HG03097 (cell line): ENCODE results near the gene ZNF182.
"Not testable (repeated sequence)": the region's sequence is repeated elsewhere in the genome, so short reads cannot be mapped to it uniquely, and the experiment has no call there.

Source experiments
- ATAC-seq: cut with Tn5 transposase; IDR thresholded peaks from one replicate; pipeline ENCODE4 v1.9.1; 2021; ENCODE audit not compliant: unreplicated experiment, low FRiP score

ZNF182 gene

DNA sequence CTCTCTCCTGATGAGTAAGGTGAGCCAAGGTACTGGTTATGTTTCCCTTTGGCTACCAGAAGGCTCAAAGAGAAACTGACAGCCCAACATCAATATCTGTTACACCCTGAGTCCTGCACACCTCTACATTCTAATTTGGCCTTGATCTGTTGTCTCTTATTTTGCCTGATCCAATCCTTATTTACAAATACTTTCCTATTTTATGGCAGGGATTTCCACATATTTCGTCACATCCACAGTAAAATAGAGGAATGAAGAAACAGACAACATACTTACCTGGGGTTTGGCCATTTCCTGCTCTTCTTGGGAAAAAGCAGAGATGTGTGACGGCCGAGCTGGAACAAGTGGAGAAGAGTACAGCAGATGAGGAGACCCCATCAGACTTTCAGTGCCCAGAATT lies 1.5 kb downstream of the ZNF182 start:
- ATAC-seq: no peak

DNA sequence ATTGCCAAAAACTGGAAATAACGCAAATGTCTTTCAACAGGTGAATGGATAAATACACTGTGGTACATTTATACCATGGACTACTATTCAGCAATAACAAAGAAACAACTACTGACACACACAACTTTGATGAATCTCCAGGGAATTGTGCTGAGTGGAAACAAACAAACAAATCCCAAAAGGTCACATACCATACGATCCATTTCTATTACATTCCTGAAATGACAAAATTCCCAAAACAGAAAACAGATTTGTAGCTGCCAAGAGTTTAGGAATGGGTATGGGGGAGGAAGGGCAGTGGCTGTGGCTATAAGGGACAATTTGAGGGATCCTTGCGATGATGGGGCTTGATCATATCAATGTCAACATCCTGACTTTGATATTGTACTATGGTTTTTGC lies 2.5 kb downstream of the ZNF182 start:
- no peak for ATAC-seq

DNA sequence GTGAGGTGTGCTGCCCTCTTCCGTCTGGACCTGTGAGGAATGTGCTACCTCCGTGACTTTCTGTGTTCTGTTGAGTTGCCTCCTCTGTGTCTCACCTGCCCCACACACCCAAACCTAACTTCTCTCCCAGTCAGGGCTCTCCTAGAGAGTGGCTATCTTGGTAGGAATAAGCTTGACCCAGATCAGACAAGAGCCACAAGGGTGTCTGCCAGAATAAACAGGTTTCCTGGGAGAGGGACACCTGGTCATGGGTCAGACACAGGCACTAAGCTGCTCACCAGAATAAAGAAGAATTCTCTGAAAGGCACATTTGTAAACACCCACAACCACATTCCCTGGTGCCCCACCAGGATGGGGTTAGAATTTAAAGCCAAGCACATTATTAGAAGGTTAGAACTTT lies 11.1 kb downstream of the ZNF182 start:
- no peak for ATAC-seq

DNA sequence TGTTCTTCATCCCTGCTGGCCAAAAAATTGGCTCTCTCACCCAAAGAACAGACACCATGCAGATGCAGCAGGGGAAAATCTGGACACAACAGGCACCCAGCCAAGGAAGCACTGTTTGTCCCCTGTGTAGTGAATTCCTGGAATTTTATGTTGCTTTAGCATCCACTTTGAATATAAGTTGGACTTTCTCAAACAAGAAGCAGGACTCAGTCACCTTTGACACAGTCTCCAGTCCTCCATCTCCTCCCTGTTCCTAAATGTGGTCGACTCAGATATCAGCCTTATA lies 11.8 kb downstream of the ZNF182 start:
- ATAC-seq: no peak

DNA sequence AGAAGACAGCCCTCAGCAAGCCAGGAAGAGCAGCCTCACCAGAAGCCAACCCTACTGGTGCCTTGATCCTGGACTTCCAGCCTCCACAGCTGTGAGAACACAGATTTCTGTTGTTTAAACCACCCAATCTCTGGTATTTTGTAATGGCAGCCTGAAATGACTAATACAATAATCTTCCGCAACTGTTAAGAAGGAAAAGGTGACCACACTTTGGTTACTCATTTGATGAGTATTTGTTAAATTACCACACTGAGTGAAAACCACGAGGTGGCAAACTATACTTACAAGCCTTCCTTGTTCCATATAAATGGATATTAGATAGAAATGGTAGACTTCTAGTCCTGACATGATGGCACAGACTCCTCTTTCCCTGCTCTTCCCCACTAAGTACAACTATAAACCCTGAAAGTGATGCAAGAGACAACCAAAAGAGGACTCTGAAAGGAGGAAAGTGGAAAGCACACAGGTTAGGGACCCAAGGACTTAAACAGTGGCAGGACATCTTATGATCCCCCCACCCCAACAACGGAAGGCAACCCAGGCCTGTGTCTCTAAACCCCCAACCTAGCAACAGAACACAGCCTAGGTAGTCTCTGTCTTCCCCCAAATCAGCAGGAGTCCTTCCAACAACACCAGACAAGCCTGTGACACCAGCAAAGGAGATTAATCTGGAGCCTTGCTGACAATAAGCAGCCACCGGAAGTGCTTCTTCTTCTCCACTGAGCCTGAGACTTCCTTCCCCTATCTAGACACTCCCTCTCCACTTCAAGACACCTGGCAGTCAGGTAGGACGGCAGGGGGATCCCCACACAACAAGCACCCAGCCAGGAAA lies 12.3 kb downstream of the ZNF182 start:
- no peak for ATAC-seq

DNA sequence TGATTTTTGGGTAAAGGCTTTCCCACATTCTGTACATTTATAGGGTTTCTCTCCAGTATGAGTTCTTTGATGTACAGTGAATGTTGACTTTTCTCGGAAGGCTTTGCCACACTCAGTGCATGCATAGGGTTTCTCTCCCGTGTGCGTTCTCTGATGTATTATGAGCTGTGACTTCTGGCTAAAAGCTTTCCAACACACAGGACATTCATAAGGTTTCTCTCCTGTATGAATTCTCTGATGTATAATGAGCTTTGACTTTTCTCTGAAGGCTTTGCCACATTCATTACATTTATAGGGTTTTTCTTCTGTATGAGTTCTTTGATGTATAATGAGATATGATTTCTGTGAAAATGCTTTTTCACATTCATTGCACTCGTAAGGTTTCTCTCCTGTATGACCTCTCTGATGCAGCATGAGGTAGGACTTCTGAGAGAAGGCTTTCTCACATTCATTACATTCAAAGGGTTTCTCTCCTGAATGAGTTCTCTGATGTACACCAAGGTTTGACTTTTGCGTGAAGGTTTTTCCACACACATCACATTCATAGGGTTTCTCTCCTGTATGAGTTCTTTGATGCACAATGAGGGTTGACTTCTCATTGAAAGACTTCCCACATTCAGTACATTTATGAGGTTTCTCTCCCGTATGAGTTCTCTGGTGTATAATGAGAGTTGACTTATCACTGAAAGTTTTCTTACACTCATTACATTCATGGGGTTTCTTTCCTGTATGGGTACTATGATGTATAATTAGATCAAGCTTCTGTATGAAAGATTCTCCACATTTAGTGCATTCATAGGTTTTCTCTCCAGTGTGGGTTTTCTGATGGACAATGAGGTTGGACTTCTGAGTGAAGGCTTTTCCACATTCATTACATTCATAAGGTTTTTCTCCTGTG lies 27.3 kb downstream of the ZNF182 start:
- ATAC-seq: no peak

DNA sequence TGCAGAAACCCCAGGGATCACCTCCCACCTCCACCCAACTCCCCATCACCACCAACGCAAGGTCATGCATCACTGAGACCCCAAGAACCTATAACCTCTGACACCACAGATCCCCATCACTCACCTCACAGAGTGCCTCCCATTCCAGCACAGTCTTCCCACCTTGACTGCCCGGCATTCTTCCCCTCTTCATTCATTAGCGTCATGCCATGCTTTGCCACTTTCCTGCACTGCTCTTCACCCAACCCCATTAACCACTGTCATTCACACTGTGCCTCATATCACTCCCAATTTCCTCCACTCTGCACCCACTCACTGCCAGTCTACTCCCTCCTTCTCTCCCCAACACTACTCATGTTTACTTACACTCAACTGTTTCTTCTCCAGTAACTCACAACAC lies 30.6 kb downstream of the ZNF182 start:
- ATAC-seq: no peak

DNA sequence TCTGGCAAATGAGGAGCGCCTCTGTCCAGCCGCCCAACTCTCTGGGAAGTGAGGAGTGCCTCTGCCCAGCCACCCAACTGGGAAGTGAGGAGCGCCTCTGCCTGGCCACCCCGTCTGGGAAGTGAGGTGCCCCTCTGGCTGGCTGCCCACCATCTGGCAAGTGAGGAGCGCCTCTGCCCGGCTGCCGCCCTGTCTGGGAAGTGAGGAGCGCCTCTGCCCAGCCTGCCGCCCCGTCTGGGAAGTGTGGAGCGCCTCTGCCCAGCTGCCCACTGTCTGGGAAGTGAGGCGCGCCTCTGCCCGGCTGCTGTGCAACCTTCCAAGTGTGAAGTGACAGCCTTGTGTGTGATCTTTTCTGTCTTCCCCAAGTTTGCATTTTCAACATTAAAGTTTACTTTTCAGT lies 38.3 kb downstream of the ZNF182 start:
- not testable (repeated sequence) for ATAC-seq

DNA sequence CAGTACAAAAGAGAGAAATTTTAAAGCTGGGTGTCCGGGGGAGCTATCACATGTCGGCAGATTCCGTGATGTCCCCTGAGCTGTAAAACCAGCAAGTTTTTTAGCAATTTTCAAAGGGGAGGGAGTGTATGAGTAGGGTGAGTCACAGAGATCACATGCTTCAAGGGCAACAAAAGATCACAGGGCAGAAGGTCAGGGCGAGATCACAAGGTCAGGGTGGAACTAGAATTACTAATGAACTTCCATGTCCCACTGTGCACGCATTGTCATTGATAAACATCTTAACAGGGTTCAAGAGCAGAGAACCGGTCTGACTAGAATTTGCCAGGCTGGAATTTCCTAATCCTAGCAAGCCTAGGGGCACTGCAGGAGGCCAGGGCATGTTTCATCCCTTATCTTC lies 42.0 kb downstream of the ZNF182 start:
- not testable (repeated sequence) for ATAC-seq

DNA sequence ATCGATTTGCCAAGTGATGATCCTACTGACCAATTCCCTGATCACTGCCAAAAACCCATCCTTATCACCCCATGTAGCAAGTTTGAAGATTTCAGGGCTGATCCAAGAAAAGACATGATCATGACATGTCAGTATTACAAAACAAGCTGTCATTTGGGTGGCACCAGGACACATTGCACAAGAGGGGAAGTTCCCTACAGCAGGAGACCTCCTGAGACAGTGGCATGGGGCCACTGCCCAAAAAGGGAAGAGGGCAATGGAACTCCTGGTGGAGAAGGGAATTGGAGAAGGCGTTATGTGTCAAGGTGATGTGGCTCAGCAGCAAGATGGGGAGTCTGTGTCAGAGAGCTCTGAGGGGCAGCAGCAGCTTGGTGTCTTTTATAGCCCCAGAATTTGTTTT lies 43.4 kb downstream of the ZNF182 start:
- ATAC-seq: no peak

DNA sequence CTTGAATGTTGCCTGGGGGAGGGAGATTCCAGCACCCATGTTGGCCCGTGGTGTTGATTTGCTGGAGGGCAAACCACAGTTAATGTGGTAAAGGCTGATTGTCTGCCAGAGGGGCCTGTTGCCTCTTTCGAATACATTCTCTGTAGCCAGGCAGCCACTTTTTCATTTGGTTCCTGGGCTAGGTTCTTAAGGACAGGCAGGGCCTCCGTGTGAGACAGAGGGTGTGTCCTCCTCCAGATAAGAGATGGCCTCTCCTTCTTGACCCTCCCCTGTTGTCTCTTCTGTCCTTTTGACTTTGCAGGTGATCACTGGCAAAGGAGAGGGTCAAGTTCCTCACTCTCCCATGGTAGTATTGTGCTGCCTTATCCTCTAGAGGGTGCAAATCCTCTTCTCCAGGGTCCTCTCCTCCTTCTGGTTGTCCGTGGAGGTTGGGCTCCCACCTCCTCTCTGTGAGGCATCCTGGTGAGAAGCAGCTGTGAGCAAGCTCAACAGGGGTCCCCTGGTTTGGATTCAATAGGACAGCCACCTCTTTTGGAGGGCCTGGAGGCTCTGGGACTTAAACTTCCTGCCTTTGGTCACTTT lies 44.9 kb downstream of the ZNF182 start:
- ATAC-seq: no peak

DNA sequence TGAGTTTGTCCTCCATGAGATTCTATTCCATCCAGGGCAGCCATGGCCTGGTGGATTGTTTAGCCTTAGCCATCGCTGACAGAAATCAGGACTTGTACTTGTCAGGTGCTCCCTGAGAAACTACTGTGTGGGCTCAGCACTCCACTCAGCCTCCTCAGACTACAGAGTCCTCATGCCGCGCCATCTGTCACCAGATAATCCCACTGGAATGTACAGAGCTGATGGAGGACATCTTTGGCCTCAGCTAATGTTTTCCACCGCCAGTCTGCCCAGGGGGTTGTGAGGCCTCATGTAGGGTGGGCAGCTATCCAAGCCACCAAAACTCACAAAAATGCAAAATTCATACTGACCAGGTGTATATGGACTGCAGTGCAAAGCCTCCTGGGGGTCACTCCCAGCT lies 45.6 kb downstream of the ZNF182 start:
- not testable (repeated sequence) for ATAC-seq

DNA sequence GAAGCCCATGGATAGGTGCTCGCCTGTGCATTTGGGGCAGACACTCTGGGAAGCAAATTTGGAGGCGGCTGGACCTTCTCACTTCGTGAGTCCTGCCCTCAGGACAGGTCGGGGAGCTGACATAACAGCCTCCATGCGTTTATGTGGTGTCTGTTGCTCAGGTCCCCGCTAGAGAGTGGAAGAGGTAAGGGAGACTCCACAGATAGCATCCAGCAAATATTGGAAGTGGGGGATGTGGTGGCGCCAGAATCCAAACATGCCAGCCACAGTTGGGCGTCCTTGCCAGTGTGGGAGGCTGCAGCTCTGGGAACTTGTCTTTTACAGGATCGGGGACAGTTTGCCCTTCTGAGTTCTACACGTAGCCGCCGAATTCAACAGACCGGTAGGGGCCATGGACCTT lies 47.8 kb downstream of the ZNF182 start:
- no peak for ATAC-seq

DNA sequence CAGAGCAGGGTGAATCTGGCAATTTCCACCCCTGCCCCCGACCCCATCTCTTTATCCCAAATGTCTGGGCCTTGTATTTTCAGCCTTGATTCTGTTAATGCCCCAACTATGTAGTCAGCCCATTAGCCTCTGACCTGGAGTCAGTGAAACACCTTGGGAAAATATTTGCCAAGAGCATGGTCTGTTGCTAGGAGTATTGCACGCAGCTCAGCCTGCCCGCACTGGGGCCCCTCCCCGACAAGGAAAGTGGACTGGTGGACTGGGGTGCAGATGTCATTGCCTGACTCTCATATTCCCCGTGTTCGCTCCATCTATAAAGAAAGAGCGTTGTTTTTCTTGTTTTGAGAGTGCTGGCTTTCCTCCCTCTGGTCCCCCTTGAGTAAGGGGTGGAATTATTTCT lies 48.5 kb downstream of the ZNF182 start:
- not testable (repeated sequence) for ATAC-seq

DNA sequence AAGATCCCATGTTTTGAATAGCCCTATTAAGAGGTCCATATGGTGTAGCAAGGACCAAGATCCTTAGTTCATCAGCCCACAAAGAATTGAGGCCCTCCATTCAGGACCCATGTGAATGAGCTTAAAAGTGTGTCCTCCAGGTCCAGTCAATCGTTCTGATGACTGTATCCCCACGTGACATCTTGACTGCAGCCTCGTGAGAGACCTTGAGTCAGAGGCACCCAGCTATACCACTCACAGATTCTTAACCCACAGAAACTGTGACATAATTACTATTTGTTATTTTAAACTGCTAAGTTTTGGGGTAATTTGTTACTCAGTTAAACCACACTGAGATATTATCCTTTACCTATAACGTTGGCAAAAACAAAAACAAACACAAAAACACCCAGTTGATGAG lies 62.4 kb downstream of the ZNF182 start:
- no peak for ATAC-seq

DNA sequence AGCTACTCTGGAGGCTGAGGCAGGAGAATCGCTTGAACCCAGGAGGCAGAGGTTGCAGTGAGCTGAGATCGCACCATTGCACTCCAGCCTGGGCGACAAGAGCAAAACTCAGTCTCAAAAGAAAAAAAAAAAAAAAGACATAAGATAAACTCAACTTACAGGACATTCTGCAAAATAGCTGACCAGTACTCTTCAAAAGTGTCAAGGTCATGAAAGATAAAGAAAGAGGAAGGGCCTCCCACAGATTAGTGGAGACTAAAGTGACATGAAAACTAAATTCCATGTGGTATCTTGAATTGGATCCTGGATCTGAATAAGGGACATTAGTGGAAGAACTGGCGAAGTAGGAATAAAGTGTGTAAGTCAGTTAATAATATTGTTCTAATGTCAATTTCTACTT lies 63.3 kb downstream of the ZNF182 start:
- no peak for ATAC-seq

DNA sequence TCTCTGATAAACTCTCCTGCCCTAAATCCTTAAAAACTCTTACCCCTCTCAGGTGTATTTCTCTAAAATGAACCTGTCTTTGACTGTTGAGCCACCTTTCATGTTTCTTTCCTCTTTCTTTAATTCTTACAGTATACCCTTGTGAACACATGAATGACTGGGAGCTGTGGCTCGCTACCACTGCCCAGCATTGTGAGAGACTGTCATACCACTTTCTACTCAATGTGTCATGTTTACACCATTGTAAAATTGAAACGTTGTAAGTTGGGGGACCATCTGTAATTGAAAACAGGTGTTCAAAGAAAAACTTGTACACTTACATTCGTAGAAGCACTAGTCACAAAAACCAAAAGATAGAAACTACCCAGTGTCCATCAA lies 66.9 kb downstream of the ZNF182 start:
- no peak for ATAC-seq

DNA sequence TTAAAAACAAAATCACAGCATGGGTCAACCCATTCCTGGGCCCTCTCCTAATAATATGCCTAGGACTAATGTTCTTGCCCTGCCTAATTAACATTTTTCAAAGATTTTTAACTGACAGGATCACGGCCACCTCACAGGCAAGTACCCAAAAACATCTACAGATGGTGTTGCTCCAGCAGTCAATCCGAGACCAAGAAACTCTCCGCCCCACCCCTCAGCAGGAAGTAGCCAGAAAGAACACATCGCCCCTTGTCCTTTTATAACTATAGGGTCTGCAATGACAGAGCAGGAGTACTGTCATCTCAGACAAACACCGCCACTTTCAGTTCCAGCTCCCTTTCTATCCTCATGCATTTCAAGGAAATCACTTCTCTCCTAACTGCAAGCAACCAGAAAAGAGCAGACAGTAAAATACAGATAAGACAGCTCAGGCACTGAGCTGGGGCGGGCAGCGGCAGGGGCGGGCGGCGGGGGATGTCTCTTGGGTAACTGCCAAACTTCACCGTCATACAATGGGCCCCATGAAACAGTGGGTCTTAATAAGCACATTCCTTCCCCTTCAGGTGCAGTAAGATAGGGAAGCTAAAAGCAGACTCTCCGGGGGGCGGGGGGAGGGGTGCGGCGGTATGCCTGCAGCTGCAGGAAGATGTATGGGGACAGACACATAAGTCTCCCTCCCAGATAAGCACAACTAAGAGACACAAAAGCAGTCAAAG lies 67.4 kb downstream of the ZNF182 start:
- ATAC-seq: no peak

DNA sequence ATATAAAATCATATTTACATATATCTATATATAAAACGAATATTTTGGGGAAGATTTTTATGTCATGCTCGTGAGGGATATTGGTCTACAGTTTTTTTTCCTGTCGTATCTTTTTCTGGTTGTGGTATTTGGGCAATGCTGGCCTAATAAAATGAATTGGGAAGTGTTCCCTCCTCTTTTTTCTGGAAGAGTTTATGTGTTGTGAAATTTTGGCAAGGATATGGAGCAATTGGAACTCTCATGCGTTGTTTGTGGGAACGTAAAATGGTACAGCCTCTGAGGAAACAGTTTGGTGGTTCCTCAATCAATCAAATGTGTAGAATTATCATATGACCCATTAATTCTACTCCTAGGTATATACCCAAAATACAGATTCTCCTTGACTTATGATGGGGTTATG lies 69.8 kb downstream of the ZNF182 start:
- no peak for ATAC-seq

DNA sequence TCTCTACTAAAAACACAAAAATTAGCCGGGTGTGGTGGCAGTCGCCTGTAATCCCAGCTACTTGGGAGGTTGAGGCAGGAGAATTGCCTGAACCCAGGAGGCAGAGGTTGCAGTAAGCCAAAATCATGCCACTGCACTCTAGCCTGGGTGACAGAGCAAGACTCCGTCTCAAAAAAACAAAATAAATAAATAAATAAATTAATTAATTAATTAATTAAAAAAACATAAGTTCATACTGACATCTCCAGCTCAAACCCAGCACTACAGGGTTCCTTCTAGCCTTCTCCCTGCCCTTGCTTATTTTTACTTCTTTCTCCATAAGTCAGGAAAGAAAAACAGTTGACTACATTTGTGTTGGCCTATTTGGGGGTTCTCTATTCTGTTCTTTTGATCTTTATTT lies 71.8 kb downstream of the ZNF182 start:
- ATAC-seq: not testable (repeated sequence)

DNA sequence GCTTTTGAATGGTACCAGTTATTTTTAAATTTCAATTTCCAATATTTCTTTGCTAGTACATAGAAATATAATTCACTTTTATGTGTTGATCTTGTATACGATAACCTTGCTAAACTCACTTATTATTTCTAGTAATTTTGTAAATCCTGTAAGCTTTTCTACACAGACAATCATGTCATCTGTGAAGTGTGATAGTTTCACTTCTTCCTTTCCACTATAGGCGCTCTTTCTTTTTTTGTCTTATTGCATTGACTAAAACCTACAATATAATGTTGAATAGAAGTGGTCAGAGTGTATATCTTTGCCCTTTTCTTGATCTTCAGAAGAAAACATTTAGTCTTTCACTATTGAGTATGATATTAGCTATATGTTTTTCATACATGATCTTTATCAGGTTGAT lies 76.6 kb downstream of the ZNF182 start:
- no peak for ATAC-seq
